ENCODE data around the gene PPARD.

The PPARD gene

DNA sequence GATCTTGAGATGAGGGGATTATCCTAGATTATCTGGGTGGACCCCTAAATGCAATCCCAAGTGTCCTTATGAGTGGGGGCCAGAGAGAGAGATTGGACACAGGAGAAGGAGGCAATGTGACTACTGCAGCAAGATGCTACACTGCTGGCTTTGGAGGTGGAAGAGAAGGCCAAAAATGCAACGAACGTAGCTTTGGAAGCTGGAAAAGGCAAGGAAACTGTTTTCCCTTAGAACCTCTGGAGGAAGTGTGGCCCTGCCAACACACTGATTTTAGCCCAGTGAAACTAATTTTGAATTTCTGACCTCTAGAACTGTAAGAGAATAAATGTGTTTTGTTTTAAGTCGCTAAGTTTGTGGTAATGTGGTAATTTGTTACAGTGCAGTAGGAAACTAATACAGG lies 15.7 kb downstream of the PPARD start:
- no peak for DNase-seq

DNA sequence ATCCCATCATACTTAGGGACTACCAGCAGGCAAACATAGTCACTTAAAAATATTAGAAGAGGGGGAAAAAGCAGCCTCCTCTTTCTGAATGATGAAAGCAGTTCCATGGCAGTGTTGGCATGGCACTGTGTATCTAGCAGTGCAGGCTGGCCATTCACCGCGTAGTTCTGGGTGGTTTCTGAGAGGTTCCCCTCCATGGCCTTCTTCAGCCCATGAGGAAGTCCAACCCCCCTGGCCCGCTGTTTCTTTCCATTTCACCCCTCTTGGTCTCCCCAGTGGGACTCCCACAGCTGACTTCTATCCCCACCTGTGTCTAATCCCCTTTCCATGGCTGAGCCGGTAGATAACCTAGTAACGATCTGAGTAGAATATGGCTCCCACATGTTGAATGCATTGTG lies 17.0 kb downstream of the PPARD start:
- no peak for DNase-seq

DNA sequence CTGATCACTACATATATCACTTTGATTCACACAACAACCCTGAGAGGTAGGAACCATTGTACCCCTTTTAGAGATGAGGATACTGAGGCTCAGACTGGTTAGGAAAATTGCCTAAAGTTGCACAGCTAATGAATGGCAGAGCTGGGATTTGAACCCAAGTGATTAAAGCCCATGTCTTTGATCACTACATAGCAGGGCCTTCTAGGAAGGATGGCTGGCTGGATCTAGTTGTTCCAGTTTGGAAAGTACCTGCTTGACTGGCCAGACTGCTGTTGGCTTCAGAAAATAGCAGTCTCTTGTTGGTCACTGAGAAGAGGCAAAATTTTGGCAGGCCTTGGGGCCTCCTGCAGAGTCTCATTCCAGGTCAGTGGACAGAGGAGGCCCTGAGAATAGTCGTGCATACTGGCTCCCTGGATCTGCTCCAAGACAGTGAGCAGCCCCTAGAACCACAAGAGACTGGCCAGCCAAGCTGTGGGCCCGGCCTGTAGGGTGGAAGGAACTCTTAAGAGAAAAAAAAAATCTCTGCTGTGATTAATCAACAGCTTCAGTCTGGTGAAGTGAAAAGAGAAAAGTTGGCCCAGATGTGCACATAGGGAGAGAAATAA lies 17.5 kb downstream of the PPARD start:
- no peak for DNase-seq

DNA sequence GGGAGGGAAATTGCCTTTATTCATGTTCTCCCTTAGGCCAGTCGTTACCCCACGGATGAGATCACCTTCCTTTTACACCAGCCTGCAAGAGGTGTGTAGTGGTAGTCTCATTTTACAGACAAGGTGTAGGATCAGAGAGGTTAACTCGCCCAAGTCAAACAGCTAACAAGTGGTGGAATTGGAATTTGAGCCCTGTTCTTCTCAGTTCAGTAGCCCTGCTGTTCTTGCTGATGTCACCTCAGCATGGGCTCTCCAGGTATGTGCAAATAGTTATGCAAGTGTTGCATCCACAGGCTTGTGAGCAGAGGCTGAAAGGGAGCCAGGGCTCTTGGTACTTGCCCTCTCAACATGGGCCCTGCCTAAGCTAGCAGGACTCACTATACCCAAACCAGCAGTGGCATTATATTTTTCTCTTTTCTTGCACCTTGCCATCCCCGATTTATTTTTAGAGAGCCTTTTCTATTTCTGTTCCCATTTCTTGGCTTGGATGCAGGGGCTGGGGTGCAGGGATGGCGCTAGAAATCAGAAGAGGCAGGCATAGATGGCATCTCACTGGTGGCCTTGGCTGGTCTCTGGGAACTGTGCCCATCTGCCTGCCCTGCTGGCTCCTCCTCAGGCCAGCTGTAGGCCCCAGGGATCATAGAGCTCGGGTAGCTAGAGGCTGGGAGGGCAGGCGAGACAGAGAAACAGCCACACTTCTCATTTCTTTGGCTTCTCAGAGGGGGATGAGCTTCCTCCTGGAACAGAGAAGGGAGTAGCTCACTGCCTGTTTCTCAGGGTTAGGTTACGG lies 18.2 kb downstream of the PPARD start:
- DNase-seq = no peak

DNA sequence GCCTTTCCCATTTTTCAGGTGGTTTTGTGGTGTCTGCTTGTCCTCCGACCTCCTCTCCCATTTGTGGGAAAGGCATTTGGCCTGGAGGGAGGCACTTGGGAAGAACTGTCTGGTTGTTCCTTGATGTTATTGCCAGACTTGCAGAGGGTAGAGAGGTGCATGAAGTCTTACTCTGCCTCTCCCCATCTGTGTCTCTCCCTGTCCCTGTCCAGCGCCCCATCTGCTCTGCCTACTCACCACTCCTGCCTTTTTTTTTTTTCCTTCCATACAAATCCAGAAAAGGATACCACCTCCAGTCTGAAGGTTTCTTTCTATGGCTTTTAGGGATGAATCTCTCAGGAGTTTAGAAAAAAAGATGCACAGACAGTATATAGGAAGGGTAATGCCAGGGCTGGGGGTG lies 19.8 kb downstream of the PPARD start:
- DNase-seq = no peak

DNA sequence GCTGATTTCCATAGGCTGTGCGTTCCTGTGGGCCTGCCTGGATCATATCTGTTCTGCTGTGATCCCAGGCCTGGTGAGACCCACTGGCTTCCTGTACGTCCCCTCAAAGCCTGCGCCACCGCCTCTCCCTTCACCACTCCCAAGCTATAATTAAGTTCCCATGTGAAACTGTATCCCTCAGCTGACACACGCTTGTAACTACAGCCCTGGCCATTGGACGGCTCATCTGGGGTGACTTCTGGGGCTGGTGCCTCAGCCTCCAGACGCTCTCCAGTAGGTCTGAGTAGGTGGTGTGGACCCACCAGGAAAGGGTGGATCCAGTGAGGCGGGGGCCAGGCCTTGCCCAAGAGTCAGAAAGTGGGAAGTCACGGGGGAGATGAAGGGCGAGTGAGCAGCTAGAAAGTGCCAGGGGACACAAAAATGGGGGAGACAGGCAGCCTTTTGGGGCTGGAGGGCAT lies 21.0 kb downstream of the PPARD start:
- no peak for DNase-seq

DNA sequence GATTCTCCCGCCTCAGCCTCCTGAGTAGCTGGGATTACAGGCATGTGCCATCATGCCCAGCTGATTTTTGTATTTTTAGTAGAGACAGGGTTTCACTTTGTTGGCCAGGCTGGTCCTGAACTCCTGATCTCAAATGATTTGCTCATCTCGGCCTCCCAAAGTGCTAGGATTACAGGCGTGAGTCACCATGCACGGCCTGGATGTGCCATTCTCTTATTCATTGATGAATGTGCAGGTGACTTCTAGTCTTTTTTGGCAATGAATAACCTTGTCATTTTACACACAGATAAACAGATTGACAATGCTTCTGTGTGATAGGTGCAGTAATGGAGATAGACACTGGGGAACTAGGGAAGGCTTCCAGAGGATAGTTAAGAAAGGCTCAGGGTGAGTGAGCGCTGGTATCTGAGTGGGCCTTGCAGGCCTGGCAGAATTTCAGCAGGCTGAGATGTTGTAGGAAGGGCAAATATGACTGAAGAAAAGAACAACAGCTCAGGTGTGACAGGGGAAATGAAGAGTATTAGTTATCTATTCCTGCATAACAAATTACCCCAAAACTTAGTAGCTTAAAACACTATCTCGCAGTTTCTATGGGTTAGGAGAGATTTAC lies 23.3 kb downstream of the PPARD start:
- no peak for DNase-seq

DNA sequence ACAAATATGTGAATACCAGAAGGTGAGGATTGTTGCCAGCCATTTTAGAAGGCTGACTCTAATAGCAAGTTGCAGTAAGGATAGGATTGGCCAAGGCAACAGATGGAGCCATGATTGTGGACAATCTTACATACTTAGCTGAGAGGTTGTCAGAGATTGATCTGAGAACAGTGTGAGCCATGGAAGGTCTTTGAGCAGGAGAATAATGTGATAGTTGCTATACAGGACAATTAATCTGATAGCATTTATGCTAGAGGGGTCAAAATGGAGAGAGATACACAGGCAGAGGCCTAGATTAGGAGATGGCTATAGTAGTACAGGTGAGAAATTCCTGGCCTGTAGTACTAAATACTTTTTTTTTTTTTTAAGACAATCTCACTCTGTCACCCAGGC lies 23.8 kb downstream of the PPARD start:
- DNase-seq = no peak

DNA sequence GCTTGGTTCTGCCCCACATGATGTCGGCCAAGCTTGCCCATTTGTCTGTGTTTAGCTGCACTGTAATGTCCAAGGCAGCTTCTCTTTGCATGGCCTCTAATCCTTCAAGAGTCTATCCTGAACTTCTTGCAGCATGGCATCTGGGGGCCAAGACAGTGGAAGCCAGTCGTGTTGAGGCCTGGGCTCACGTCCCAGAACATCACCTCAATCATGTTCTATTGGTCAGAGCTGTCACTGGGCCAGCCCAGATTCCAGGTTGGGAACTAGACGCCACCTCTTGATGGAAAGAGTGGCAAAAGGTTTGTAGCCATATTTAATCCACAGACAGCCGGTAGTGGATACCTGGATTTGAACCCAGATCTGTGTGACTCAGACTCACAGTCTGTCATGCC lies 25.3 kb downstream of the PPARD start:
- no peak for DNase-seq

DNA sequence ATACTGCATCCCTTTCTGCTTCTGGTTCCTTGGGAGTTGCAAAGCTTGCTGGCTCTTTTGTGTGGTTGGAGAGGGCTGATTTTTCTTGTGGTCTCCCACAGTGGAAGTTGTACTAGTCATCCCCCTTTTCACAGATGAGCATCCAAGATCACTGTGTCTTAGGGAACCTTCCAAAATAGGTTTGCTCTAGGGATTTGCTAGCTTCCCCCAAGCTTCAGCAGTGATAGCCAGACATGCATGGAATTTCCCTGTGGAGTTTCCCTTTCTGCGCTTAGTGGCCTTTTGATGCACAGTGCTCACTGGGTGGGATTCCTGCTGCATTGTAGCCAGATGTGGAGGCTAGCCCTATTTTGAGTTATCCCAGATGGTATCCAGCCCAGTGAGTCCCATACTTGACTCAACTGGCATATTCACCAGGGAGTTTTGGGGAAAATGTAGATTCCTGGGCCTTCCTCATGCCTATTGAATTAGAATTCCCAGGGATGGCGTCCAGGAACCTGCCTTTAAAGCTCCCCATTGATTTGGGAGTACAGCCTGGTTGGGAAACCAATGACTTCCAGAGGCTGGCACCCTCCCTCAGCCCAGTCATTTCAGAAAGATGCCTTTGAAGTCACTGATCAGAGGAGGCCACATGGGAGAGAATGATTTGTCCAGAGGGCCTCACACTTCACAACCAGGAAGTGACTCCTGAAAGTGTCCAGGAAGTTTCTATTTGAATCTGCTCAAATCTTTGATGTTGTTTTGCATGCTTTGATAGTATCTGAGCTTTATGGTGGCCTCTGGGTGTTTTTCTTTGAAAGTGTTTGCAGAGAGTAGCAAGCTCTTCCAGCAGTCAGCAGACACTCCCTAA lies 25.9 kb downstream of the PPARD start:
- DNase-seq = peak; percentile 40 to 60

DNA sequence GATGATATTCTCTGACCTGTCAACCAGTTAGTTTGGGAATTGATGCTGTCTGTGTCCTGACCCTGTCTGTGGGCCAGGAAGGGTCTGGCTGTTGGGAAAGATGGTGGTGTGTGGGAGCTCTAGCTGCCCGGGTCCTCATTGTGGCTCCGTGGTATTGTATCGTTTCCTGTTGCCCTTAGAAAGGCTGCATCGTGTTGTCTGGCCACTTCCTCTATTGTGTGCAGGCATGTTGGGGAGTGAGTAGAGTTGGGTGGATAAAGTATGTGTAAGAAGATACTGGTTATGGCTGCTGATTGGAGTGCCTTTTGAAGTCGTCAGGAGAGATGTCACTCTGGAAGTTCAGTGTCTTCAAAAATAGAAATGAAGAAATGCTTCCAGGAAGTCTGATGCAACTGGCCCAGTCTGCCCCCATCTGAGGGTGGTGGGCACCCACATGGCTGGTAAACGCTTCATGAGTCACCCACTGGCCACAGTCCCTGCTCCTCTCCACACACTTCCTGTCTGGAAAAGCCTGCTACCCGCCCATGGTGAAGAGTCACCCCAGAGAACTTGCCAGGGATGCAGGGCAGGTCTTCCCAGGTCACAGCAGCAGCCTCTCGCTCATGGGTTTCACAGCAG lies 27.9 kb downstream of the PPARD start:
- DNase-seq = peak; percentile 57 to 70

DNA sequence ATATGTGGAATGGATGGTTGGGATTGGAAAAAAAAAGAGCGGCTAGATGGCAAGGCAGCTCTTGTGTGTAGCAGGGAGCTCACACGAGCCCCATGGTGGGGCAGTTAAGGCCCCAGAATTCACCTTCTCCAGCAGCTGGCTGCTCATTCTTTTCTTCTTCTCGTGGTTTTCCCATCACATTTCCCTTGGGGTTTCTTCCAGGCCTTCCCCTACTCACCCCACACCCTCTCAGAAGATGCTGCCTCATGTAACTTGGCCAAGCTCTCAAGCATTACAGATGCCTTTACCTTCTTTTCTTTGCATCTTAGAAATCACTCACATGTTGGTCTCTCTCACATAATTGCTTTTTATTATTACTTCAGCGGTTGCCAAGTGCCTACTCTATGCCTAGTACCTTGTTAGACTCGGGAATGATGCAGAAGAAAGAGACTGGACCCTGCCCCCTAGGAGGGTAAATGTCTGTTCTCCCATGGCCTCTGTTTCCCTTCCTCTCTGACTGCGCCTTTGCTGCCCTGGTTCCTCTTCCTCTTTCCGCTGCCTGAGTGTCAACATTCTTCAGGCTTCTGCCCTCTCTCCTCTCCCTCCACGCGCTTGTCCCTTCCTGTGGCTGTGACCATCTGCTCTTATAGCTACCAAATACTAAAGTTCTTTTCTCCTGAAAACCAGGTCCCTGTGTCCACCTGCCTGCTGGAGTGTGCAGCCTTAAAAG lies 28.6 kb downstream of the PPARD start:
- no peak for DNase-seq

DNA sequence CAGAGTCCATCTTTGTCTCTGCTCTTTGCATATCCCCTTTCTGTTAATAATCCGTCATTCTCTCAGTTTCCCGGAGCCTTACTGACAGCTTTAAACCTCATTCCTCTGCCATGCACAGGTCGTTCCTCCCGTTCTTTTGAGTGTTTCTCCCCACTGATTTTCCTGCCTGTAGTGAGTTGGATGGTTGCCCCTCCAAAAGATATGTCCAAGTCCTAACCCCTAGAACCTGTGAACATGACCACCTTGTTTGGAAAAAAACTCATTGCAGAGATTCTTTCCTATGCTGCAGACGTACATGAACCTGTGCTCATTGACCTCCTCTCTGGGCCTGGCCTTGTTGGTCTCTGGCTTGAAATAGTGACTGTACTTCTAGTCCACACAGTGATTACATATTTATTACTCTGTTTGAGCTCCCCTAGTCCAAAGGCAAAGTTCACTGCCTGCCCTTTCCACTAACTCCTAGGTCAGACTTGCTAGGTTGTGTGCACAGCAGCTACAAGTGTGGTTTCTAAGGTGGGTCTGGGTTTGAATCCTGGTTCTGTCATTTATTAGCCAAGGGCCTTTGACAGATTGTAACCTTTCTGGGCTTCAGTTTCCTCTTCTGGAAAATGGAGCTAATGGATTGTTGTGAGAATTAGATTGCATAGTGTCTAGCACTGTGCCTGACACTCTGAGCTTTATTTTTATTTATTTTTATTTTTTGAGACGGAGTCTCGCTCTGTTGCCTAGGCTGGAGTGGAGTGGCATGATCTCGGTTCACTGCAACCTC lies 29.3 kb downstream of the PPARD start:
- DNase-seq = no peak

DNA sequence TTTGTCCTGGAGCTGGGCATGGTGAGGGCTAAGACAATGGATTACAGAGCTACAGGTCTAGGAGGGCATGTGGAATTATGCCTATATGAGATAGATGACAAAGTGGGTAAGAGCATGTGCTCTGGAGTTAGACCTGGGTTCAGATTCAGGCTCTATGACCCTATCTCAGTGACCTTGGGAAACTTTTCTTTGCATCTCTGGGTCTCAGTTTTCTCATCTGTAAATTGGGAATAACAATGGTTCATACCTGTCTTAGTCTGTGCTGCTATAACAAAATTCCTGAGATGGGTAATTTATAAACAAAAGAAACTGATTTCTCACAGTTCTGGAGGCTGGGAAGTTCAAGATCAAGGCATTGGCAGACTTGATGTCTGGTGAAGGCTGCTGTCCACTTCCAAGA lies 30.3 kb downstream of the PPARD start:
- no peak for DNase-seq

DNA sequence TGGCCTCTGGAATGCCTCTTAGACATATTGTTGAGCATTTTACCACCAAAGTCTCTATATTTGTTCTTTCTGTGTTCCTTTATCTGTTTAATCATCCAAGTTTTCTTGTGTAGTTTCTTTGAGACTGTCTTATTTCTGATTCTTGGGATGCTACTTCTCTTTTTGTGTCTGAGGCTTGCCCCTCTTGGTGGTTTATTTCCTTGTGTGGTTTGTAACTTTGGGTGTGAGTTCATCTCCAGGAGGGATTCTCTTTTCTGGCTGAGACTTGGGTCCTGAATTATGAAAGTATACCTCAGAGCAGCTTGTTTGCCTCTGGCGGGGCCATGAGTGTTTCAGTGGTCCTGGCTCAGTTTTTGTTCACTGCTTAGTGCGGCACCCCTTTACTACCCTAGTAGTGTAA lies 33.9 kb downstream of the PPARD start:
- no peak for DNase-seq

DNA sequence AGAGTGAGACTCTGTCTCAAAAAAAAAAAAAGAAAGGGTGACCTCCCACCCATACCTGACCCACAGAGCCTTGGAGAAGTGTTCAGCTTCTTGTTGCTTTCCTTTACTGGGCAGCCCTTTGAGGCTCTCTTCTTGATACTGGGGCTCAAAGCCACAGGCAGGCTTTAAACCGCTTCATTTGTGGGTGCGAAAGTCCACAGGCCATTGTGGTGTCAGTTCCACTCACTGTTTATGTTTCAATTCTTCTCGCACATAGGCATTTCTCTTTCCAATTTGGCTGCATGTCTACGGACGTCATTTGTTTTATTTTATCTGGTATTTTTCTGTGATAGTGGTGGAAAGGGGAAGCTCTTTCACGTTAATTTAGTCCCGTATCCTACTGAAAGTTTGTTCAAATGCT lies 34.6 kb downstream of the PPARD start:
- no peak for DNase-seq

DNA sequence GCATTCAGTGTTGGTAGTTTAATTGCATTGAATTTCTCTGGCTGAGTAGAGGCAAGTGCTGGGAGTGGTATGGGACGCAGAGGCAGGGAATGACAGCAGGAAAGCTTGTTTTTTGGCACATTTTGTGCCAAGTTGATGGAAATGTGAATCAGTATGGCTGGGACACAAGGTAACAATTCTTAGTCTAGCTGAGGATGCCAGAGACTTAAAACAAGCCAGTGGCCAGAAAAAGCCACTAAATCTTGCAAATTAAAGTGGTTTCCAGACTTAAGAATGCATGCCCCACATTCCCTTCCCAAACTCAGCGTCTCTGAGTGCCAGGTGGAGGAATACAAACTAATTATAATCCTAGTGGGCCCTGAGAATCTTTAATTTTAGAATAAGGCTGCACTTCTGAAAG lies 35.9 kb downstream of the PPARD start:
- DNase-seq = no peak

DNA sequence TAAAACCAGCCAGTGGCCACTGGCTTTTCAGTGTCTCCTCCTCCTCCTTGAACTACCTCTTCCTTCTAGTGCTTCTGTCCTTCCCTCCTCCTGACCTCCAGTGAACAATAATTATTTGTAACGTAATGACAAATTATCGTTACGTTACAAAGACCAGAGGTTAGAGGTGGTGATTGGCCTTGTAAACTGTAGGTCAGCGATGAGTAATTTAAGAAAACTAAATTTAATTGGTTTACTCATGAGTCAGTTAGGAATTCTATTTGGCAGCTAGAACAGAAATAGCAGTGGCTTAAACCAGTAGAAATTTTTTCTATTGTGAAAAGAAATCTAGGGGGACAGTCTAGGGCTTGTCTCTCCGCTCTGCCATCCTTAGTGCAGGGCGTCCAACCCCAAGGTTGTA lies 38.8 kb downstream of the PPARD start:
- DNase-seq = no peak

DNA sequence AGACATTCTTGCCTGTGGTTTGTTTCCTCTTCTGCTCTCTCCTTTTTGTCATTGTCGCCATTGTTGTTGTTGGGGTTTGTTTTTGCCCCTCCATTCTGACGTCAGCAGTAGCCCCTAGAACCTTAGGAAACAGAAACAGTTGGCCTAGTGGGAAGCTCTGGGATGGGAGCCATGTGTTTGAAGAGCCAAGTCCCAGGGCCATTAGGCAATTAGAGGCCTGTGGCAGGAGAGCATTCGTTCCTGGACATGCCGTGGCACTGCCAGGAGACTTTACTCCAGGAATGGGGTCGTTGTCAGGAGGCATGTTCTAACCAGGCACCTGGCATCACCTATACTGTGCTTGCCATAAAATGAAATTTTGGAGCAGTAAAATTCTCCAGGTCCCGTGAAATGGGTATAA lies 39.7 kb downstream of the PPARD start:
- DNase-seq = no peak

DNA sequence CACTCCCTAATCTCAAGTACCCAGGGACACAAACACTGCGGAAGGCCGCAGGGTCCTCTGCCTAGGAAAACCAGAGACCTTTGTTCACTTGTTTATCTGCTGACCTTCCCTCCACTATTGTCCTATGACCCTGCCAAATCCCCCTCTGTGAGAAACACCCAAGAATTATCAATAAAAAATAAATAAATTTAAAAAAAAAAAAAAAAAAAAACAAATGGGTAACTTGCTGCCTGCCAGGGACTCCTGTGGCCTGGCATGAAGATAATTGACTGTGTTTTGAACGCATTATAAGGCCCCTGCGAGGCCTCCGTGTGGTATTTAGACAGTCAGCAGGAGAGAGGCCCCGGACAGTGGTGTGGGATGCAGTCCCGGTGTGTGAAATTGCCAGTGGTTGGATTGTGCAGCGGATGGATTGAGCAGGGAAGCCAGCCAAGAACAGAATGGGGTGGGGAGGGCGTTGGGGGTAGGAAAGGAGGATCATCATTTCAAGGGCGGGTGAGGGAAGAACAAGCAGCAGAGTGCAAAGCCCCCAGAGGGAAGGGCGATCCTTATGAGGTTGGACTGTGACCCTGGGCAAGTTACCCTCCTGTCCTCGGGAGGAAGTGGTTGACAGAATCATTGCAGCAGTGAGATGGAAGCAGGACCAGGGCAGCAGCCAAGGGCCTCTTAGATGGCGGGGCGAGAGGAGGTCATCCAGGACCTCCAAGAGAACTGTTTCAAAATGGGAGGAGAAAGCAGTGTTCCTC lies 43.3 kb downstream of the PPARD start:
- no peak for DNase-seq

DNA sequence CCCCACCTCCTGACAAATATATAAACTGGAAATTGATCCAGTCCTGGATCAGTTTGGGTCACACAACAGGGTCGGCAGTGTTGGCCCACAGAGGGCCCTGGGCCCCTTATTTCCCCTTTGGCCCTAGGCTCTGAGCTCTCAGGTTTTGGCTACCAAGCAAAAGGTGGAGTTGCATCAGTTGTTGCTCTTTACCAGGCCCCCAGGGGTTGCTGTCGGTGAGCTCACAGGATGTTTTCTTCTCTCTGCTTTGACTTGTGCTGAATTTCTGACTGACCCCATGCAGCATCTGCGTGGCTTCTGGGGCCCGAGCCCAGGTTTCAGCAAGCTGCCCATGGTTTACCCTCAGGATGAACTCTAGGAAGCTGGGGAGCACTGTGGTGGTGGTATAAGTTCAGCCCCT lies 44.6 kb downstream of the PPARD start:
- DNase-seq = no peak

Data from activated CD4-positive, alpha-beta T cell treated with anti-CD3 and anti-CD28 coated beads, Interleukin-2, amount 50 U/mL, for 48 hours (primary cell).